Transverse colon (tissue), 4 donors: ENCODE measurements around the gene OR2T34.

ENCODE experiments used
- EP300 ChIP-seq: sonication (generic); formaldehyde crosslinking; IDR thresholded peaks from one replicate; pipeline ENCODE4 v1.6.1; 2017; ENCODE audit warnings: antibody characterized with exemption, low read depth
- POLR2A ChIP-seq: fragments of 450-650 bp; IDR thresholded peaks from one replicate; pipeline ENCODE4 v1.6.1; 2016; ENCODE audit warnings: antibody characterized with exemption, mild to moderate bottlenecking, moderate library complexity
- POLR2AphosphoS5 ChIP-seq, 3 donors: sonication (generic); formaldehyde crosslinking; IDR thresholded peaks; one replicate each; pipeline ENCODE4 v1.6.1; 2016; ENCODE audit warnings: antibody characterized with exemption in 3 of 3
- TF ChIP-seq, protein P1 (sequence below), 5 experiments: fragments of 200-600 bp in 3 of 5; fragments of 450-650 bp in 2 of 5; sonication (generic) in 3 of 5; IDR thresholded peaks; 1 replicate in 2 of 5; 2 replicates in 3 of 5; pipeline ENCODE4 v1.5.1; 2016 to 2017; ENCODE audit warnings: antibody characterized with exemption in 5 of 5, inconsistent platforms in 3 of 5, mild to moderate bottlenecking in 2 of 5, moderate library complexity in 1 of 5

DNA sequence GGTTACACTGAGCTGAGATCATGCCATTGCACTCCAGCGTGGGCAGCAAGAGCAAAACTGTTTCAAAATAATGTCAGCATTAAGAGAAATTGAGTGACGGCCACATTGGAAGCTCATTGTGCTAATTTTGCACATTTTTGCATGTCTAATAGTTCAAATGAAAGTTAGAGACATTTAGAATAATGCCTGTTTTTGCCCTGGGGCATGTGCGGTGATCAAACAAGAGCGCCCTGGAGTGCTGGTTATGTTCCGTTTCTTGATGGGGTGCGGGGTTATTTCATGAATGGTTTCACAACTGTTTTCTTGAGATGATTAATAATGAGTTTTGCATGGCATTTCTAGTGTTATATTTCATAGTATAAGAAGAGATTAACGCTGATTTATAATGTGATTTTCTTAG lies 47.2 kb upstream of the OR2T34 start:
- TF ChIP-seq, protein P1, sequence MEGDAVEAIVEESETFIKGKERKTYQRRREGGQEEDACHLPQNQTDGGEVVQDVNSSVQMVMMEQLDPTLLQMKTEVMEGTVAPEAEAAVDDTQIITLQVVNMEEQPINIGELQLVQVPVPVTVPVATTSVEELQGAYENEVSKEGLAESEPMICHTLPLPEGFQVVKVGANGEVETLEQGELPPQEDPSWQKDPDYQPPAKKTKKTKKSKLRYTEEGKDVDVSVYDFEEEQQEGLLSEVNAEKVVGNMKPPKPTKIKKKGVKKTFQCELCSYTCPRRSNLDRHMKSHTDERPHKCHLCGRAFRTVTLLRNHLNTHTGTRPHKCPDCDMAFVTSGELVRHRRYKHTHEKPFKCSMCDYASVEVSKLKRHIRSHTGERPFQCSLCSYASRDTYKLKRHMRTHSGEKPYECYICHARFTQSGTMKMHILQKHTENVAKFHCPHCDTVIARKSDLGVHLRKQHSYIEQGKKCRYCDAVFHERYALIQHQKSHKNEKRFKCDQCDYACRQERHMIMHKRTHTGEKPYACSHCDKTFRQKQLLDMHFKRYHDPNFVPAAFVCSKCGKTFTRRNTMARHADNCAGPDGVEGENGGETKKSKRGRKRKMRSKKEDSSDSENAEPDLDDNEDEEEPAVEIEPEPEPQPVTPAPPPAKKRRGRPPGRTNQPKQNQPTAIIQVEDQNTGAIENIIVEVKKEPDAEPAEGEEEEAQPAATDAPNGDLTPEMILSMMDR (IDR thresholded peaks at IDR 0.05): no peak
- TF ChIP-seq POLR2A (no peak), POLR2AphosphoS5 (IDR thresholded peaks at IDR 0.05) (no peak), EP300 (no peak)
